Gastroesophageal sphincter (tissue), 4 donors: Measurements from ENCODE around the gene MRPL50. TPM values are rescaled to one million over a fixed set of nuclear protein-coding genes. Genes with fewer than 3 reads are reported as not detected.

Experiments used
- ATAC-seq: fragments of 150-250 bp; one replicate; pipeline ENCODE4 v1.9.1; 2016; ENCODE audit warnings: mild to moderate bottlenecking, moderate library complexity
- H3K27ac ChIP-seq, 4 donors: fragments of 200-600 bp; sonication (generic) in 3 of 4; 1 replicate in 3 of 4; 2 replicates in 1 of 4; pipeline ENCODE4 v1.5.1; 2016 to 2019
- H3K27me3 ChIP-seq: fragments of 200-600 bp; sonication (generic); one replicate; pipeline ENCODE4 v1.5.1; 2019
- H3K36me3 ChIP-seq, 2 donors: fragments of 200-600 bp; sonication (generic); one replicate each; pipeline ENCODE4 v1.5.1; 2019; ENCODE audit warnings: control low read depth in 1 of 2
- H3K4me1 ChIP-seq, 3 donors: fragments of 200-600 bp; sonication (generic); 1 replicate in 2 of 3; 2 replicates in 1 of 3; pipeline ENCODE4 v1.5.1; 2016 to 2019; ENCODE audit warnings: control low read depth in 2 of 3
- H3K4me3 ChIP-seq, 2 donors: fragments of 200-600 bp; sonication (generic); one replicate each; pipeline ENCODE4 v1.5.1; 2019; ENCODE audit warnings: mild to moderate bottlenecking in 1 of 2, moderate library complexity in 1 of 2
- H3K9me3 ChIP-seq, 3 donors: fragments of 200-600 bp; sonication (generic); one replicate each; pipeline ENCODE4 v1.5.1; 2017 to 2019; ENCODE audit warnings: control low read depth in 2 of 3
- EP300 ChIP-seq: sonication (generic); formaldehyde crosslinking; IDR thresholded peaks from one replicate; pipeline ENCODE4 v1.6.1; 2017; ENCODE audit warnings: antibody characterized with exemption, mild to moderate bottlenecking
- POLR2A ChIP-seq, 2 donors: fragments of 450-650 bp; IDR thresholded peaks; one replicate each; pipeline ENCODE4 v1.6.1; 2017; ENCODE audit warnings: antibody characterized with exemption in 2 of 2, mild to moderate bottlenecking in 2 of 2, moderate library complexity in 1 of 2
- POLR2AphosphoS5 ChIP-seq: sonication (generic); formaldehyde crosslinking; IDR thresholded peaks from one replicate; pipeline ENCODE4 v1.6.1; 2017; ENCODE audit warnings: antibody characterized with exemption
- WGBS, 2 donors: methylation state at CpG; one replicate each; pipeline ENCODE4 v1.1.5; 2018; ENCODE audit warnings: low coverage in 1 of 2; 5-methylcytosine and 5-hydroxymethylcytosine counted together
- total RNA-seq, 4 donors: library from RNA; depleted of rRNA; stranded (reverse); fragments of >200 nt; gene quantifications; one replicate each; pipeline ENCODE4 v1.1.0, GENCODE V29; 2016
- TF ChIP-seq, protein P1 (sequence below), 4 experiments: fragments of 200-600 bp in 2 of 4; fragments of 450-650 bp in 2 of 4; sonication (generic) in 1 of 4; IDR thresholded peaks; one replicate each; pipeline ENCODE4 v1.5.1; 2017 to 2019; ENCODE audit warnings: antibody characterized with exemption in 4 of 4, mild to moderate bottlenecking in 2 of 4, moderate library complexity in 2 of 4

The MRPL50 gene
- total RNA-seq, 4 donors from 2014 or later, result 11.3 to 14.8 (median 13.4) TPM

DNA sequence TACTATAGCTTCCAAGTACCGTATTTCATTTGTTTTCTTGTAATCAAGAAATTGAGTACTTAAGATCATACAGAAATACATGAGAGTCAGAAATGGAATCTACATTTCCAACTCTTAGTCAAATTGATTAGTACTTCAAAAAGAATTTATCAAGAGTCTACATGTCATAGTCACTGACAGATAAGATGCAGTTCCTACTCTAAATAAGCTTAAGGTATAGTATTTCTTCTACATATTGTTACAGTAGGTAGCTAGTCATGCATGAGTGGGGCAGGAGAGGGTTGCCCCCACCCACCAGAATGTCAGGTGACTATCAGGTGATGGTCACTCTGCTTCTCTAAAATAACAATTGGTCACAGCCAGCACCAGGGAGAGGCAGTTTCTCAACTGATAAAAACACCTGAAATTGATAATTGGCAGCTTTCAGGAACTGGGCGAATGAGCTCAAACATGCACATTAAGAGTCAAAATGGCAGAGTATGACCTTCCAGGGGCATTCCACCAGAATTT is 16.5 kb downstream of the MRPL50 start:
- 69 to 79% methylated on average over 2 of the region's 2 CpGs for WGBS, 2 donors
- no peak overlapping the region for H3K27ac ChIP-seq

DNA sequence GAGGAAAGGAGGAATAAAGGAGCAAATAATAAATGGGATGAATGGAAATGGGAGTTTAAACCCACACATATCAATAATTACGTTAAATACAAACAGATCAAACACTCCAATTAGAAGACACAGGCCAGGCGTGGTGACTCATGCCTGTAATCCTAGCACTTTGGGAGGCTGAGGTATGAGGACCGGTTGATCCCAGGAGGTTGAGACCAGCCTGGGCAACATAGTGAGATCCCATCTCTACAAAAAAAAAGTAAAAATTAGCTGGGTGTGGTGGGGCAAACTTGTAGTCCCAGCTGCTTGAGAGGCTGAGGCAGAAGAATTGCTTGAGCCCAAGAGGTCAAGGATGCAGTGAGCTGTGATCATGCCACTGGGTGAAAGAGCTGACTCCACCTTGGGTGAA is 17.3 kb downstream of the MRPL50 start:
- H3K9me3 ChIP-seq, result peaks cover 0 to 8% (median 0%) of the 10 kb centered on the region in 3 donors
- H3K27ac ChIP-seq, result no peak overlapping the region
- no peak for ATAC-seq
- TF ChIP-seq, protein P1, sequence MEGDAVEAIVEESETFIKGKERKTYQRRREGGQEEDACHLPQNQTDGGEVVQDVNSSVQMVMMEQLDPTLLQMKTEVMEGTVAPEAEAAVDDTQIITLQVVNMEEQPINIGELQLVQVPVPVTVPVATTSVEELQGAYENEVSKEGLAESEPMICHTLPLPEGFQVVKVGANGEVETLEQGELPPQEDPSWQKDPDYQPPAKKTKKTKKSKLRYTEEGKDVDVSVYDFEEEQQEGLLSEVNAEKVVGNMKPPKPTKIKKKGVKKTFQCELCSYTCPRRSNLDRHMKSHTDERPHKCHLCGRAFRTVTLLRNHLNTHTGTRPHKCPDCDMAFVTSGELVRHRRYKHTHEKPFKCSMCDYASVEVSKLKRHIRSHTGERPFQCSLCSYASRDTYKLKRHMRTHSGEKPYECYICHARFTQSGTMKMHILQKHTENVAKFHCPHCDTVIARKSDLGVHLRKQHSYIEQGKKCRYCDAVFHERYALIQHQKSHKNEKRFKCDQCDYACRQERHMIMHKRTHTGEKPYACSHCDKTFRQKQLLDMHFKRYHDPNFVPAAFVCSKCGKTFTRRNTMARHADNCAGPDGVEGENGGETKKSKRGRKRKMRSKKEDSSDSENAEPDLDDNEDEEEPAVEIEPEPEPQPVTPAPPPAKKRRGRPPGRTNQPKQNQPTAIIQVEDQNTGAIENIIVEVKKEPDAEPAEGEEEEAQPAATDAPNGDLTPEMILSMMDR (IDR thresholded peaks at IDR 0.05), result no peak
- TF ChIP-seq EP300, result no peak
- no peak for TF ChIP-seq POLR2AphosphoS5
- TF ChIP-seq POLR2A (IDR thresholded peaks at IDR 0.05), result no peak
- H3K36me3 ChIP-seq, result no peaks in the 10 kb centered on the region
- no peak overlapping the region for H3K4me3 ChIP-seq
- no peaks in the 10 kb centered on the region for H3K27me3 ChIP-seq
- WGBS, 2 donors, result 87 to 90% methylated on average over 3 of the region's 3 CpGs
- no peaks in the 10 kb centered on the region for H3K4me1 ChIP-seq

More for the DNA sequence above, 16.5 kb downstream of the MRPL50 start:
- TF ChIP-seq POLR2AphosphoS5 (no peak), POLR2A (IDR thresholded peaks at IDR 0.05) (no peak), EP300 (no peak)
- TF ChIP-seq, protein P1 (IDR thresholded peaks at IDR 0.05), result no peak
- Histone ChIP-seq H3K27me3 (no peaks in the 10 kb centered on the region), H3K36me3 (no peaks in the 10 kb centered on the region), H3K4me3 (no peak overlapping the region), H3K4me1 (no peaks in the 10 kb centered on the region), H3K9me3 (peaks cover 0 to 8% (median 0%) of the 10 kb centered on the region in 3 donors)
- ATAC-seq, result no peak

DNA sequence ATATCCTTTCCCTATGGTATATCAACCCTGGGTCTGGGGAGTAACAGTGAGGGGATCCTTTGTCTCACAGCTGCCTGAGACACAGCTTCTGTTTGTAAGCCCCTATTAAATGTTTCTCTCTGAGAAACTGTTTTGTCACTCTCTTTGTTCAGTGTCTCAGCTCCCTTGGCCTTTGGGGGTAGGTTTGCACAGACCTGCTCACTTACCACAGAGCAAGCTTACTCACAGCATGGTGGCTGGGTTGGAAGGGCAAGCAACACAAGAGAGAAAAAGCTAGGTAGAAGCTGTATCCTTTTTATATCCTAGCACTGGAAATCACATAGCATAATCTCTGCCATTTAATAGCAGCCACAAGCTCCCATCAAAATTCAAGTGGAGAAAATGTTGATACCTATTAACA is 18.1 kb downstream of the MRPL50 start:
- H3K4me3 ChIP-seq, result no peak overlapping the region
- no peaks in the 10 kb centered on the region for H3K27me3 ChIP-seq
- no peaks in the 10 kb centered on the region for H3K4me1 ChIP-seq
- H3K9me3 ChIP-seq, result peaks cover 0 to 6% (median 0%) of the 10 kb centered on the region in 3 donors
- H3K36me3 ChIP-seq, result no peaks in the 10 kb centered on the region
- no peak overlapping the region for H3K27ac ChIP-seq
- TF ChIP-seq POLR2A (IDR thresholded peaks at IDR 0.05) (no peak), EP300 (no peak), POLR2AphosphoS5 (no peak)
- TF ChIP-seq, protein P1 (IDR thresholded peaks at IDR 0.05), result no peak
- no peak for ATAC-seq

DNA sequence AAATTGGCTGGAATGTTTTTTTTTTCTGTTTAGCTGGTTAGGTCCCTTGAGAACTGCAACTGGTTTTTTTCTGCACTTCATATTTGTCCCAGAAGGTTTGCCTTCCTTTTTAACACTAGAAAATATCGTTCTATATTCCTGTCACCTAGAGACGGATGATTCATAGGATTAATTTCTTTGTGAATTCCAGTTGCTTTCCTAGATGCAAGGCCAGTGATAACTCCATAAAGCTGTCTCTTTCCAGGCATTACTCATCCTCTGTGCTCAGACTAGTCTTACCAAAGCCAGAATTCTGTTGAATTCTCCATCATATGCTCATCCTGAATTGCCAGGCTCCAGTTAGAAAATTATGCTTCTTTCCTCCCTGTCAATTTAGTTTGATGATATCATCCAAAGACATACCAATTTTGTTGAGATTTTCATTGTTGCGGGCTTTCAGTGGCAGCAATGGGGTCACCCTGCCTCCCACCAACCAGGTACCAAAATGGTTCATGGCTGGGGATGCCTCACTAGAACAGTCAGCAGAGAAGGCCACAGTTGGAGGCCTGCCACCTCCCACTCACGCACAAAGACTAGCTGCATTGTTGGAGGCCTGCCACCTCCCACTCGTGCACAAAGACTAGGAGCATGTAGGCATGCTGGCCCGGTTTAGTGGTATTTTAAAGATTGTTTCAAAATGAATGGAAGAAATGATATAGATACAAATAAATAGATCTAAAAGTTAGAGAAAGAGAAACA is 22.1 kb downstream of the MRPL50 start:
- H3K4me3 ChIP-seq, result no peak overlapping the region
- no peaks in the 10 kb centered on the region for H3K4me1 ChIP-seq
- ATAC-seq, result no peak
- no peaks in the 10 kb centered on the region for H3K9me3 ChIP-seq
- no peaks in the 10 kb centered on the region for H3K27me3 ChIP-seq
- H3K36me3 ChIP-seq, result no peaks in the 10 kb centered on the region
- H3K27ac ChIP-seq, result no peak overlapping the region
- TF ChIP-seq, protein P1 (IDR thresholded peaks at IDR 0.05), result no peak
- TF ChIP-seq POLR2AphosphoS5 (no peak), POLR2A (IDR thresholded peaks at IDR 0.05) (no peak), EP300 (no peak)
- WGBS, 2 donors, result 44 to 56% methylated on average over 3 to 4 of the region's 6 CpGs

DNA sequence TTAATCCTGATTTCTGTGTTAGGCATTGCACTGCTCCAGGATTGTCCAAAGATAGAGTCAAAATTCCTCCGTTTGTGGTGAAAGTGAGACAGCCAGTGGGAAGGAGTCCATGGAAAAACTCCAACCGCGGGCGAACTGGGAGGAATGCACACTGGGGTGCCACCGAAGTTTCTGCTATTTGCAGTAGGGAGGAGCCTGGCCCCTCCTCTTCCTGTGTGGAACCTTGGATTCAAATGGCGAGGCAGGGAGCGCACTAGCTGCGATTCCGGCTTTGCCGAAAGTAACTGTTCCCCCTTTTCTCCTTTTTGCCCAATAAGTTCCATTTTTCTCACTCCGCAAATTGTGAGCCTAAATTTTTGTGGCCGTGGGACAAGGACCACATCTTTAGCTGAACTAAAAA is 22.9 kb downstream of the MRPL50 start:
- Histone ChIP-seq H3K27me3 (no peaks in the 10 kb centered on the region), H3K27ac (no peak overlapping the region), H3K9me3 (no peaks in the 10 kb centered on the region), H3K4me3 (no peak overlapping the region), H3K36me3 (no peaks in the 10 kb centered on the region), H3K4me1 (no peaks in the 10 kb centered on the region)
- no peak for ATAC-seq
- TF ChIP-seq EP300 (no peak), POLR2A (IDR thresholded peaks at IDR 0.05) (no peak)
- WGBS, 2 donors, result 90 to 95% methylated on average over 10 to 11 of the region's 12 CpGs
